Stimulated activated CD8-positive, alpha-beta memory T cell treated with anti-CD3 and anti-CD28 coated beads, Interleukin-2, amount 100 ng/mL, for 48 hours (primary cell): ENCODE results near the gene HDGFL3.
"Not testable (repeated sequence)": the region's sequence is repeated elsewhere in the genome, so short reads cannot be mapped to it uniquely, and the experiment has no call there.

Experiments used
- DNase-seq, 2 donors: peaks; one replicate each; pipeline ENCODE4 v3.0.0-alpha.2; 2020; ENCODE audit warnings: low read depth in 2 of 2

HDGFL3 gene

GRCh38 chr15:83102346-83102745 is 105.3 kb downstream of the HDGFL3 start:
- no peak for DNase-seq

GRCh38 chr15:83100097-83100646 is 107.5 kb downstream of the HDGFL3 start:
- no peak for DNase-seq

GRCh38 chr15:83099290-83099689 is 108.3 kb downstream of the HDGFL3 start:
- no peak for DNase-seq

- no peak for DNase-seq
These were observed 109.5 kb downstream of the HDGFL3 start for GRCh38 chr15:83098079-83098478.

- DNase-seq: no peak
These were observed 113.0 kb downstream of the HDGFL3 start for GRCh38 chr15:83094583-83094982.

- no peak for DNase-seq
These were observed 115.2 kb downstream of the HDGFL3 start for GRCh38 chr15:83092309-83092976.

GRCh38 chr15:83091965-83092308 is 115.7 kb downstream of the HDGFL3 start:
- not testable (repeated sequence) for DNase-seq

GRCh38 chr15:83090465-83090864 is 117.2 kb downstream of the HDGFL3 start:
- no peak for DNase-seq

- no peak for DNase-seq
These were observed 118.7 kb downstream of the HDGFL3 start for GRCh38 chr15:83088876-83089275.

GRCh38 chr15:83087576-83087975 is 120.0 kb downstream of the HDGFL3 start:
- DNase-seq: no peak

GRCh38 chr15:83085864-83086552 is 121.6 kb downstream of the HDGFL3 start:
- DNase-seq: not testable (repeated sequence)

- not testable (repeated sequence) for DNase-seq
These were observed 122.2 kb downstream of the HDGFL3 start for GRCh38 chr15:83085461-83085860.

GRCh38 chr15:83082730-83083386 is 124.8 kb downstream of the HDGFL3 start:
- DNase-seq: no peak

GRCh38 chr15:83081256-83082014 is 126.2 kb downstream of the HDGFL3 start:
- DNase-seq: no peak

- DNase-seq: no peak
These were observed 128.9 kb downstream of the HDGFL3 start for GRCh38 chr15:83078712-83079111.
